Measurements from ENCODE around the gene MUC12.
"Not testable (repeated sequence)": the region's sequence is repeated elsewhere in the genome, so short reads cannot be mapped to it uniquely, and the experiment has no call there.

Gene MUC12

DNA sequence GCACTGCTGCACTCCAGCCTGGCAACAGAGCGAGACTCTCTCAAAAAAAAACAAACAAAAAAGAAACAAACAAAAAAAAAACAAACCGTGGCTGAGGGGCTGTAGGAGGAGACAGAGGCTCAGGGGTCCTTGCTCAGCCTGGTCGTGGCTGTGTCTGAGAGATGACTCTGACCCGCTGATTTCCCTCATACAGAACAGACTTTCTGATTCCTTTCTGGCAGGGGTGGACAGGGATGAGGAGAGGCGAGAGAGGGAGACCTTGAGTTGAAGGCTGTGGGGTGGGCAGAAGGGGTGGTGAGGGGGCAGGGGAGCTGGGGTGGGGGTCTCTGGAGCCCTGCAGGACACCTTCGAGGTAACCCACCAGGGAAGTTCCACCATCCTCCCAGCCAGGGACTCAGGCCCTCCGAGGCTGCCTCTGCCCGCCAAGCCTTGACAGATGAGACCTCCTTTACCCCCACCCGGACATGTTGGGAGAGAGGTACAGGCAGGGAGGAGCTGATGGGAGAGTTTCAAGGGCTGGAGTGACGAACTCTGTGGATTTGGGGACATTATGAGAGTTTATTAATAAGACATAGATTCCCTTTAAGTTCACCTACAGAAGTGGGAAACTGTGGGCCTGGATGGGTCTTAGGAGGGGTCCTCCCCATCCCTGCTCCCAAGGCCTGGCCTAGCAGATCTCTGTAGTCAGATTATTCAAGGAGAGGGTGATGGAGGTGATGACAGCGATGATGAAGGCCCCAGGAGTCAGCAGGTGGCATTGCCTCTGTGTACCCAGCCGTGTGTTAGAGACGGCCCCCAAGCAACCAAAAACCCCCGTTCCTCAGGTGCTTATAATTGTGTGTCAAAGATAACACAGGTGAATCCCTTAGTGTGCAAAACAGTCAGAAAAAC is 2.0 kb downstream of the MUC12 start:
- Histone ChIP-seq H3K27ac (ENCODE audit: low read length) (no peak overlapping the region), H3K4me3 (ENCODE audit: low read length) (no peak overlapping the region), H3K36me3 (ENCODE audit: insufficient read depth, low read depth, low read length) (no peaks in the 10 kb centered on the region), H3K9ac (ENCODE audit: low read depth, low read length) (no peak overlapping the region), H3K4me1 (ENCODE audit: insufficient read depth, low read length) (peaks cover 10% of the 10 kb centered on the region), H3K27me3 (ENCODE audit: insufficient read depth, low read length) (peaks cover 40% of the 10 kb centered on the region), H3K9me3 (ENCODE audit: insufficient read depth, low read depth, low read length) (no peaks in the 10 kb centered on the region)

DNA sequence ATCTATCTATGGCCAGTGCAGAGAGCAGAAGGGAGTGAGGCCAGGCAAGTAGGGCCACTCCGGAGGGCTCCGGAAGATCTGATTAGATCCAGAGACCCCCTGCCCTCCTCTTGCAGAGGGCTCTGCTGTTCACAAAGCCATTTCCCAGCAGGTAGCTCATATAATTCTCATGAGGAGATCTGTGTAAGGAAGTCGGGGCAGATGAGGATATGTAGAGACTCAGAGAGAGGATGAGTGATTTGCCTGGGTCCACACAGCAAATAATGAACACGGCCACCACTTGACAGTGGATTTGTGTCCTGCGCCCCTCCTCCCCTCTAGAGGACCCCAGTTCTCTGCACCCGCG is 2.6 kb downstream of the MUC12 start:
- Histone ChIP-seq H3K27ac (ENCODE audit: low read length) (no peak overlapping the region), H3K36me3 (ENCODE audit: insufficient read depth, low read depth, low read length) (no peaks in the 10 kb centered on the region), H3K4me1 (ENCODE audit: insufficient read depth, low read length) (peaks cover 10% of the 10 kb centered on the region), H3K27me3 (ENCODE audit: insufficient read depth, low read length) (peaks cover 34% of the 10 kb centered on the region), H3K4me3 (ENCODE audit: low read length) (no peak overlapping the region), H3K9ac (ENCODE audit: low read depth, low read length) (no peak overlapping the region), H3K9me3 (ENCODE audit: insufficient read depth, low read depth, low read length) (no peaks in the 10 kb centered on the region)

DNA sequence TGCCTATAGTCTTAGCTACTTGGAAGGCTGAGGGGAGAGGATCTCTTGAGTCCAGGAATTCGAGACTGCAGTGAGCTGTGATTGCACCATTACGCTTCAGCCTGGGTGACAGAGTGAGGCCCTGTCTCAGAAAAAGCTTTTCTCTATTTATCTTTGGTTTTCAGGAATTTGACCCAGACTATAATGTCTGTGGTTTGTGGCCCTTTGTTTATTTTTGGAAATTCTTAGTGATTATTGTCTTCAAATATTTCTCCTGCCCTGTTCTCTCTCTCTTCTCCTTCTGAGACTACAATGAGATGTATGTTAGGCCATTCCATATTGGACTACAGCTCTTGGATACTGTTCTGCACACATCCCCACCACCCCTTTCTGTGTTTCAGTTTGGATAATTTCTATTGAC is 4.7 kb downstream of the MUC12 start:
- Histone ChIP-seq H3K4me3 (ENCODE audit: low read length) (no peak overlapping the region), H3K9me3 (ENCODE audit: insufficient read depth, low read depth, low read length) (no peaks in the 10 kb centered on the region), H3K9ac (ENCODE audit: low read depth, low read length) (no peak overlapping the region), H3K27me3 (ENCODE audit: insufficient read depth, low read length) (peaks cover 13% of the 10 kb centered on the region; the same call in 1 of the 2 replicates), H3K27ac (ENCODE audit: low read length) (no peak overlapping the region), H3K4me1 (ENCODE audit: insufficient read depth, low read length) (no peaks in the 10 kb centered on the region), H3K36me3 (ENCODE audit: insufficient read depth, low read depth, low read length) (no peaks in the 10 kb centered on the region)

DNA sequence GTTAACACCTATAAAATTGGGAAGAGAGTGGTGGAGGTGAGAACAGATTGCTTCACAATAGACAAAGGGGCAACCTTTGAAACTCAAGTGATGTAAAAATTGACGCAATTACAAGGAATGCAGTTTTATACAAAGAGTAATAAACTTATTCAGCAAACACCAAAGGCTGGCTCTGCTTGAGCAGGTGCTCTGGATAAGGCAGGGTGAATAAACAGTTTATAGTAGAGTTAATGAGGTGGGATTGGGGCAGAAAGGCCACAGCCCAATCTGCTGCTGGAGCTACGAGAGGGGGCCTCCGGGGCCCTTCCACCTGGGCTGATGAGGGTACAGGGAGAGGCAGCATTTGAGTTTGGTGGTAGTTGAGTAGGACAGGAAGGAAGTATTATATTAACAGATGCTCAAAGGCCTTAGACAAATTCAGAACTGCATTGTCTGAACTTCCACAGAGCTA is 6.0 kb downstream of the MUC12 start:
- Histone ChIP-seq H3K9ac (ENCODE audit: low read depth, low read length) (no peak overlapping the region), H3K4me3 (ENCODE audit: low read length) (no peak overlapping the region), H3K27ac (ENCODE audit: low read length) (no peak overlapping the region), H3K27me3 (ENCODE audit: insufficient read depth, low read length) (0 out of 2 replicates have a peak, but pooled peaks cover 4% of the 10 kb centered on the region), H3K36me3 (ENCODE audit: insufficient read depth, low read depth, low read length) (no peaks in the 10 kb centered on the region), H3K4me1 (ENCODE audit: insufficient read depth, low read length) (no peaks in the 10 kb centered on the region), H3K9me3 (ENCODE audit: insufficient read depth, low read depth, low read length) (no peaks in the 10 kb centered on the region)

DNA sequence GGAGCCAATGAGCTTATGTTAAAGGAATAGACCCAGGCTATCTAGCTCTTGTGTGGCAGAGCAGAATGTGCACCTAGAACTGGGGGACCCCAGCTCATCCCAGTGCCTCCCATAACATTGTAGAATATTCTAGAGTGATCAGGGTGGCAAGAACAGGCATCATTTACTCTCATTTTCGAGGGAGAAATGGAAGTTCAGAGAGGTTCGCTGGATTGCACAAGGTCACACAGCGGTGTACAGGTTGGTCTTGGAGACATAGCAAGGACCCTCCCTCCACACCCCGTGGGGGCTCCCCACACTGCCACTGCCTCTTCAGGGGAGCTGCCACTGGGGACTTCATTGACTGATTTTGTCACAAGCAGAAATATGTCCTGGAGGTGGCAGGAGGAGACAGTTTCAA is 8.9 kb downstream of the MUC12 start:
- H3K27me3 ChIP-seq (ENCODE audit: insufficient read depth, low read length) = no peaks in the 10 kb centered on the region
- no peak overlapping the region for H3K27ac ChIP-seq (ENCODE audit: low read length)
- H3K9ac ChIP-seq (ENCODE audit: low read depth, low read length) = no peak overlapping the region
- no peaks in the 10 kb centered on the region for H3K36me3 ChIP-seq (ENCODE audit: insufficient read depth, low read depth, low read length)
- H3K4me3 ChIP-seq (ENCODE audit: low read length) = no peak overlapping the region
- no peaks in the 10 kb centered on the region for H3K4me1 ChIP-seq (ENCODE audit: insufficient read depth, low read length)
- H3K9me3 ChIP-seq (ENCODE audit: insufficient read depth, low read depth, low read length) = no peaks in the 10 kb centered on the region

DNA sequence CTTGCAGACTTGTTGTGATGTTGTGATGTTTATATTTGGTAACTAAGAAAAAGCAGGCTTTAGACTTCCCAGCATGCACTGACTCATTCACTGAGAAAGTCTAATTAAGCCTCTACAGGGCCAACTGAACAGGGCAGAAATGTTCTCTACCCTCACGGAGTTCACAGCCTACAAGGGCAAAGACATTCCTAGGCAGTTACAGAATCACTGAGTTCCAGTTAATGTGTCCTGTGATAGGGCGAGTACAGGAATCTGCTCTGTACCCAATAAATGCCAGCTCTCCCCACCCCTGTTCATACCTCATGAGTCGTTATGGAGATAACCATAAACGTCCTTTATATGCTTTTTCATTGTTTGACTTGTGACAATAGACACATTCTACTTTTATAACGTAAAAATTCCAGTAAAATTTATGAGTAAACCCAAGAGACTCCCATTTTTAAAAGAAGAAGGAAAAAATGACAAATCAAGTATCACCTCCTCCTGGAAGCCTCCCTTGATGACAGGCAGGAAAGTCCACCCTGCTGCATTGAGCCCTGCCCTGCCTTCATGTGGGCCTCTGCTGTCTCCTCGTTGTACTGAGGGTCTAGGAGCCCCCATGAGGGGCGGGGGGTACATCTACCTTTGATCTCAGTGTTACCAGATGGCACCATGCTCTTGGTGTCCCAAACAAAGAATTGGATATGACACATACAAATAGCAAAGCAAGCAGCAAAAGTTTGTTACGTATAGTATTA is 14.3 kb downstream of the MUC12 start:
- H3K9me3 ChIP-seq (ENCODE audit: insufficient read depth, low read depth, low read length) = no peaks in the 10 kb centered on the region

DNA sequence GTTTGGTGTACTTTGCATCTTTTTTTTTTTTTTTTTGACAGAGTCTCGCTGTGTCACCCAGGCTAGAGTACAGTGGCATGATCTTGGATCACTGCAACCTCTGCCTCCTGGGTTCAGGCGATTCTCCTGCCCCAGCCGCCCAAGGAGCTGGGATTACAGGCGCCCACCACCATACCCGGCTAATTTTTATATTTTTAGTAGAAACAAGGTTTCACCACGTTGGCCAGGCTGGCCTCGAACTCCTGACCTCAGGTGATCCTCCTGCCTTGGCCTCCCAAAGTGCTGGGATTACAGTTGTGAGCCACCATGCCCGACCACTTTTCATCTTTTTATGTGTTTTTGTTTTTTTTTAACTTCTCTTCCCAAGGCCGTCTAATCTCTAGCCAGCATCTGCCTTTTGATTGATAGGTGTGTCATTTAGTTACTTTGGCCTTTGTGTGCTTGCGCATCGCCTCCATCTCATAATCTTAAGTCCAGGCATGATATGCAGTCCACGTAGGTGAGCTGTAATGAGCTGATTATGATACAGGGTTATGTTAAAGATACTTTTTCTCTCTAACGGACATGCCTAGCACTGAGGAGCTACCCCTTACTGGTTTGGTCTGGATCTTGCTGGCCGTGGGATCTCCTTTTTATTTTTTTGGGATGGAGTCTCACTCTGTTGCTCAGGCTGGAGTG is 15.0 kb downstream of the MUC12 start:
- not testable (repeated sequence) for H3K4me3 ChIP-seq (ENCODE audit: low read length); H3K27me3 ChIP-seq (ENCODE audit: insufficient read depth, low read length); H3K4me1 ChIP-seq (ENCODE audit: insufficient read depth, low read length); H3K27ac ChIP-seq (ENCODE audit: low read length); H3K9ac ChIP-seq (ENCODE audit: low read depth, low read length); H3K36me3 ChIP-seq (ENCODE audit: insufficient read depth, low read depth, low read length); H3K9me3 ChIP-seq (ENCODE audit: insufficient read depth, low read depth, low read length)

More for the DNA sequence above, 14.3 kb downstream of the MUC12 start:
- H3K4me1 ChIP-seq (ENCODE audit: insufficient read depth, low read length) = no peaks in the 10 kb centered on the region
- no peak overlapping the region for H3K4me3 ChIP-seq (ENCODE audit: low read length)
- H3K9ac ChIP-seq (ENCODE audit: low read depth, low read length) = no peak overlapping the region
- H3K27me3 ChIP-seq (ENCODE audit: insufficient read depth, low read length) = no peaks in the 10 kb centered on the region
- H3K27ac ChIP-seq (ENCODE audit: low read length) = no peak overlapping the region
- no peaks in the 10 kb centered on the region for H3K36me3 ChIP-seq (ENCODE audit: insufficient read depth, low read depth, low read length)

DNA sequence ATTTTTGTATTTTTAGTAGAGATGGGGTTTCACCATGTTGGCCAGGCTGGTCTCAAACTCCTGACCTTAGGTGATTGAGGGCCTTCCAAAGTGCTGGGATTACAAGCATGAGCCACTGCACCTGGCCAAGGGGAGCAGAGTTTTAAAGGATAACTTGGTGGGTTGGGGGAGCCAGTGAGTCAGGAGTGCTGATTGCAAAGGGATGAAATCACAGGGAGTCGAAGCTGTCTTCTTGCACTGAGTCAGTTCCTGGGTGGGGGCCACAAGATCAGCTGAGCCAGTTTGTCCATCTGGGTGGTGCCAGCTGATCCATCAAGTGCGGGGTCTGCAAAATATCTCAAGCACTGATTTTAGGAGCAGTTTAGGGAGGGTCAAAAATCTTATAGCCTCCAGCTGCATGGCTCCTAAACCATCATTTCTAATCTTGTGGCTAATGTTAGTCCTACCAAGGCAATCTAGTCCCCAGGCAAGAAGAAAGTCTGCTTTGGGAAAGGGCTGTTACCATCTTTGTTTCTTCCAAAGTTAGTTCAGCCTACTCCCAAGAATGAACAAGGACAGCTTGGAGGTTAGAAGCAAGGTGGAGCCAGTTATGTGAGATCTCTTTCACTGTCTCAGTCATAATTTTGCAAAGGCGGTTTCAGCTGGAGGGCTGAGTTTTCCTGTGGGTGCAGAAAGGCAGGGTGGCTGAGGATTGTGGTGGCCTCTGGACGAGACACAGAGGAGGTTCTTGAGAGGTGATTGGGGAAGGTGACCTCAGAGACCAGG is 15.8 kb downstream of the MUC12 start:
- H3K4me3 ChIP-seq (ENCODE audit: low read length); H3K36me3 ChIP-seq (ENCODE audit: insufficient read depth, low read depth, low read length); H3K9me3 ChIP-seq (ENCODE audit: insufficient read depth, low read depth, low read length); H3K4me1 ChIP-seq (ENCODE audit: insufficient read depth, low read length); H3K27ac ChIP-seq (ENCODE audit: low read length); H3K9ac ChIP-seq (ENCODE audit: low read depth, low read length); H3K27me3 ChIP-seq (ENCODE audit: insufficient read depth, low read length): not testable (repeated sequence)

DNA sequence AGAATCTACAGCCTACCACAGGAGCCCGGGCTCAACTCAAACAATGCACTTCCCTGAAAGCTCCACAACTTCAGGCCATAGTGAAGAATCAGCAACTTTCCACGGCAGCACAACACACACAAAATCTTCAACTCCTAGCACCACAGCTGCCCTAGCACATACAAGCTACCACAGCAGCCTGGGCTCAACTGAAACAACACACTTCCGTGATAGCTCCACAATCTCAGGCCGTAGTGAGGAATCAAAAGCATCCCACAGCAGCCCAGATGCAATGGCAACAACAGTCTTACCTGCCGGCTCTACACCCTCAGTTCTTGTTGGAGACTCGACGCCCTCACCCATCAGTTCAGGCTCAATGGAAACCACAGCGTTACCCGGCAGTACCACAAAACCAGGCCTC is 22.3 kb downstream of the MUC12 start:
- no peaks in the 10 kb centered on the region for H3K27me3 ChIP-seq (ENCODE audit: insufficient read depth, low read length)
- H3K4me3 ChIP-seq (ENCODE audit: low read length) = no peak overlapping the region
- H3K27ac ChIP-seq (ENCODE audit: low read length) = no peak overlapping the region
- no peaks in the 10 kb centered on the region for H3K9me3 ChIP-seq (ENCODE audit: insufficient read depth, low read depth, low read length)
- no peaks in the 10 kb centered on the region for H3K4me1 ChIP-seq (ENCODE audit: insufficient read depth, low read length)
- H3K36me3 ChIP-seq (ENCODE audit: insufficient read depth, low read depth, low read length) = no peaks in the 10 kb centered on the region
- no peak overlapping the region for H3K9ac ChIP-seq (ENCODE audit: low read depth, low read length)

DNA sequence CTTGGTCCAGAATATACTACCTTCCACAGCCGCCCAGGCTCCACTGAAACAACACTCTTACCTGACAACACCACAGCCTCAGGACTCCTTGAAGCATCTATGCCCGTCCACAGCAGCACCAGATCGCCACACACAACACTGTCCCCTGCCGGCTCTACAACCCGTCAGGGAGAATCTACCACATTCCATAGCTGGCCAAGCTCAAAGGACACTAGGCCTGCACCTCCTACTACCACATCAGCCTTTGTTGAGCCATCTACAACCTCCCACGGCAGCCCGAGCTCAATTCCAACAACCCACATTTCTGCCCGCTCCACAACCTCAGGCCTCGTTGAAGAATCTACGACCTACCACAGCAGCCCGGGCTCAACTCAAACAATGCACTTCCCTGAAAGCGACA is 22.9 kb downstream of the MUC12 start:
- not testable (repeated sequence) for H3K9ac ChIP-seq (ENCODE audit: low read depth, low read length); H3K27ac ChIP-seq (ENCODE audit: low read length); H3K27me3 ChIP-seq (ENCODE audit: insufficient read depth, low read length); H3K9me3 ChIP-seq (ENCODE audit: insufficient read depth, low read depth, low read length); H3K4me1 ChIP-seq (ENCODE audit: insufficient read depth, low read length); H3K4me3 ChIP-seq (ENCODE audit: low read length); H3K36me3 ChIP-seq (ENCODE audit: insufficient read depth, low read depth, low read length)

DNA sequence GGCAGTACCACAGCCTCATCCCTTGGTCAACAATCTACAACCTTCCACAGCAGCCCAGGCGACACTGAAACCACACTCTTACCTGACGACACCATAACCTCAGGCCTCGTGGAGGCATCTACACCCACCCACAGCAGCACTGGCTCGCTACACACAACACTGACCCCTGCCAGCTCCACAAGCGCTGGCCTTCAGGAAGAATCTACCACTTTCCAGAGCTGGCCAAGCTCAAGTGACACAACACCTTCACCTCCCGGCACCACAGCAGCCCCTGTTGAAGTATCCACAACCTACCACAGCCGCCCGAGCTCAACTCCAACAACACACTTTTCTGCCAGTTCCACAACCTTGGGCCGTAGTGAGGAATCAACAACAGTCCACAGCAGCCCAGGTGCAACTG is 25.3 kb downstream of the MUC12 start:
- not testable (repeated sequence) for H3K9ac ChIP-seq (ENCODE audit: low read depth, low read length); H3K27me3 ChIP-seq (ENCODE audit: insufficient read depth, low read length); H3K27ac ChIP-seq (ENCODE audit: low read length); H3K9me3 ChIP-seq (ENCODE audit: insufficient read depth, low read depth, low read length); H3K36me3 ChIP-seq (ENCODE audit: insufficient read depth, low read depth, low read length); H3K4me1 ChIP-seq (ENCODE audit: insufficient read depth, low read length); H3K4me3 ChIP-seq (ENCODE audit: low read length)
